T-helper 22 cell (primary cell): Measurements from ENCODE around the gene GNA12.
"Not testable (repeated sequence)": the region's sequence is repeated elsewhere in the genome, so short reads cannot be mapped to it uniquely, and the experiment has no call there.

Experiments used
- DNase-seq: peaks from one replicate; pipeline ENCODE4 v3.0.0-alpha.2; 2020; ENCODE audit warnings: low read depth

GNA12 gene

DNA sequence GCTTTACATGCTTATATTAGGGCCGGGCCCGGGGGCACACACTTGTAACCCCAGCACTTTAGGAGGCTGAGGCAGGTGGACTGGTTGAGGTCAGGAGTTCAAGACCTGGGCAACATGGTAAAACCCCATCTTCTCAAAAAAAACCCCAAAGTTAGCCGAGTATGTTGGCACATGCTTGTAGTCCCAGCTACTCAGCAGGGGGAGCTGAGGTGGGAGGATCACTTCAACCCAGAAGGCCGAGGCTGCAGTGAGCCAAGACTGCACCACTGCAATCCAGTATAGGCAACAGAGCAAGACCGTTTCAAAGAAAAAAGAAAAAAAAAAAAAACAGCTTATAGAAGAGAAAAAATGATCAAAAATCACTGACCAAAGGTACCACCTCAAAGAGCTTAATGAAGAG is 93.0 kb downstream of the GNA12 start:
- no peak for DNase-seq

GRCh38 chr7:2750004-2750407 is 94.1 kb downstream of the GNA12 start:
- DNase-seq: no peak

DNA sequence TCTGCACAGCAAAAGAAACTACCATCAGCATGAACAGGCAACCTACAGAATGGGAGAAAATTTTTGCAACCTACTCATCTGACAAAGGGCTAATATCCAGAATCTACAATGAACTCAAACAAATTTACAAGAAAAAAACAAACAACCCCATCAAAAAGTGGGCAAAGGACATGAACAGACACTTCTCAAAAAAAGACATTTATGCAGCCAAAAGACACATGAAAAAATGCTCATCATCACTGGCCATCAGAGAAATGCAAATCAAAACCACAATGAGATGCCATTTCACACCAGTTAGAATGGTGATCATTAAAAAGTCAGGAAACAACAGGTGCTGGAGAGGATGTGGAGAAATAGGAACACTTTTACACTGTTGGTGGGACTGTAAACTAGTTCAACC is 95.4 kb downstream of the GNA12 start:
- not testable (repeated sequence) for DNase-seq

DNA sequence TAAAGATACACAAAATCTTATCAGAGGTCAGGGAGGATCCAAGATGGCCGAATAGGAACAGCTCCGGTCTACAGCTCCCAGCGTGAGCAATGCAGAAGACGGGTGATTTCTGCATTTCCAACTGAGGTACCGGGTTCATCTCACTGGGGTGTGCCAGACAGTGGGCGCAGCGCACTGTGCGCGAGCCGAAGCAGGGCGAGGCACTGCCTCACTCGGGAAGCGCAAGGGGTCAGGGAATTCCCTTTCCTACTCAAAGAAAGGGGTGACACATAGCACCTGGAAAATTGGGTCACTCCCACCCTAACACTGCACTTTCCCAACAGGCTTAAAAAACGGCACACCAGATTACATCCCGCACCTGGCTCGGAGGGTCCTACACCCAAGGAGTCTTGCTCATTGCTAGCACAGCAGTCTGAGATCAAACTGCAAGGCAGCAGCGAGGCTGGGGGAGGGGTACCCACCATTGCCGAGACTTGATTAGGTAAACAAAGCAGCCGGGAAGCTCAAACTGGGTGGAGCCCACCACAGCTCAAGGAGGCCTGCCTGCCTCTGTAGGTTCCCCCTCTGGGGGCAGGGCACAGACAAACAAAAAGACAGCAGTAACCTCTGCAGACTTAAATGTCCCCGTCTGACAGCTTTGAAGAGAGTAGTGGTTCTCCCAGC is 100.5 kb downstream of the GNA12 start:
- DNase-seq: not testable (repeated sequence)

- no peak for DNase-seq
These were observed 105.2 kb downstream of the GNA12 start for GRCh38 chr7:2738766-2739549.

- no peak for DNase-seq
These were observed 106.2 kb downstream of the GNA12 start for GRCh38 chr7:2737771-2738540.

- DNase-seq: not testable (repeated sequence)
These were observed 106.9 kb downstream of the GNA12 start for GRCh38 chr7:2737005-2737743.

DNA sequence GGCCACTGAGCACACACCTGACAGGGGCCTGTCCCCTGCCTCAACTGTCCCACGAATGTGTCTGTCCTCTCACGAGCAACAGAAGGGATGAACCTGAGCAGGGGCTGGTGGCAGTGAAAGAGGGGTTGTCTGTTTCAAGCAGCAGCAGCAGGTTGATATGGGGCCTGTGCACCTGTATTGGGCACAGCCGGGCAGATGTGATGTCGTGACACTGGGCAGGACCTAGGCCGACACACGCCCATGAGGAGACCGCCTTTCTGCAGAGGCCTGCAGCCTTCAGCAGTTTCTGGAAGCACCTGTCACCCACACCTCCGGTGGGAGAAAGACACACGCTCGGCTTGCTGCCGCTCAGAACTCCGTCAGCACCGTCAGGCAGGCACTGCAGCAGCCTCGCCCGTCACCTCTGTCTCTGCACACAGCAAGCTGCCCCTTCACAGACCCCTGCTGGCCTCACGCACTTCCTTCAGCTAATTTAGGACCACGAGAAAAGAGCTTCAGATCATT is 107.6 kb downstream of the GNA12 start:
- no peak for DNase-seq

DNA sequence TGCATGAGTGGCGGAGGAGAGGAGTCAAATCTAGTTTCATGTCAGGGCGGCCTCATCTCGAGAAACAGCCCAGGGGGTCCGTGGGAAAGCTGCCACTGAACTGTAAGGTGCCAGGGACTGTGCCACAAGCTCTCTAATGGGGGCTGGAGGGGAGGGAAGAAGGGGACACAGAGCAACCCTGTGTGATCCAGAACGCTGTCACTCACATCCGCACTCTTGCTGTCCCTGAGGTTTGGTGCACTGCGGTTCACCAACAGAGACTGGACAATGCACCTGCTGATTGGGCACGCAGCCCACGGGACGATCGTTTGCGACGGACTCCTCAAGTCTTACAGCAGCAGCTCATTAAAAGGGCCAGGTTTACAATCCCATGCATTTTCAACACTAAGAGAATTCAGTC is 108.4 kb downstream of the GNA12 start:
- no peak for DNase-seq

DNA sequence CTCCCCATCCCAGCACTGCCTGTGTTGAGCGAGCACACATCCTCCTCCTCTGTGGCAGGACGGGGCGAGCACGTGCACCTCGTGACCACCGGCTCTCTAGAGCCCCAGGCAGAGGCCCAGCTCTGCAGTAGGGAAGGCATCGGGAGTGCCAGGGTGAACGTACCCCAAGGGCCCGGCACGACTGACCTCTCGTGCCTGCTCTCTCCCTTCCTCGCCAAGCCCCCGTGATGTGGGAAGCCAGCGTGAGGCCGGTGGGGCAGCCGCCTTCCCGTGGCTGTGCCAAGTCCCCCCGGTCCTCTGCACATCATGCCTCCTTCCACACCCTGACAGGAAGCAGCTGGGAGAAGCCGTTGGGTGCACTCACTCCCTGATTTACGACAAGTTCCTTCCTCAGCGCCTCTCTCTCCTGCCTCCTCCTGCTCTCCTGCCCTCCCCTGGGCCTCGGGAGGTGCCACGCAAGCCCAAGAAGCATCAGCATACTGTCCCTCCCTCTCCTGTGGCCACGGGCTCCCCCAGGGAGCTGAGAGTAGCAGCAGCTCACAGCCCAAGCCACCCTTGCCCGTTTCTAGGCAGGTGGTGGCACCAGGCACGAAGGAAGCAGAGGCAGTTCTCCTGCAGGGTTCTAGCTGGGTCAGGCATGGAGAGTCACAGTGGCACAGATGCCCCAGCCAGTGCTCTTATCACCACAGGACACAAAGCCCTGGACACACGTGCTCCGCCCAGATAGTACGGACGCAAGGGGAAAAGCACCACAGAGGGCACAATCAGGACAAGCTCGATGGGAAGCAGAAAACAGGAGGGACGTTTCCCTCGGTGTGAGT is 109.1 kb downstream of the GNA12 start:
- DNase-seq: no peak

GRCh38 chr7:2734084-2734686 is 109.9 kb downstream of the GNA12 start:
- DNase-seq: no peak

- DNase-seq: no peak
These were observed 111.0 kb downstream of the GNA12 start for GRCh38 chr7:2732959-2733584.

GRCh38 chr7:2732388-2732787 is 111.7 kb downstream of the GNA12 start:
- DNase-seq: no peak

DNA sequence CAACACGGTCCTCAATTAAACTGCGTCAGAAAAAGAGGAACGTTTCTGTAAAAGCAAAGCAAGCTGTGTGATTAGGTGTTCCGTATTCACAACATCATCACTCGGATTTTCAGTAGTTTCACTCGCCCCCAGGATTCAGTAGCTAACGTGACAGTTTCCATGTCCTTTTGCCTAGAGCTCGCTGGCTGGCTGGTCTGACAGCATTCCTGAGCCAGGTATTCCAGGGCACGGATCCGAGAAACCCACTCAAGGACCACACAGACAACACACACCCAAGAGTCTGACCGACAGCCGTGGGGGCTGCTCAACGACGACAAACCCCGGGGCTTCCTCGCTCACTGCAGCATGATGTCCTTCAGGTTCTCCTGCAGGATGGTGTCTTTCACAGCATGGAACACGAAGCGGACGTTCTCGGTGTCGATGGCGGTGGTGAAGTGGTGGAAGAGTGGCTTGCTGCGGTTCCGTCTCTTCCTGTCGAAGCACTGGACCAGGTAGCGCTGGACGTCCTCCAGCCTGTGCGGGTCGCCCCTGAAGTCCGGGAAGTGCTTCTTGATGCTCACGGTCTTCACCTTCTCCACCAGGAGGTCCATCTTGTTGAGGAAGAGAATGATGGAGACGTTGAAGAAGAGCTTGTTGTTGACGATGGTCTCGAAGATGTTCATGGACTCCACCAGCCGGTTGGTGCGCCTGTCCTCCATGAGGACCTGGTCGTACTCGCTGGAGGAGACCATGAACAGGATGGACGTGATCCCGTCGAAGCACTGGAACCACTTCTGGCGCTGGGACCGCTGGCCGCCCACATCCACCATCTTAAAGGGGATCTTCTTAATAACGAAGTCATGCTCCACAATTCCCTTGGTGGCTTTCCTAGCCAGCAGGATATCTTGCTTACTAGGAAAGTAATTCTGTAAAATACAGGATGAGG is 113.0 kb downstream of the GNA12 start:
- no peak for DNase-seq

DNA sequence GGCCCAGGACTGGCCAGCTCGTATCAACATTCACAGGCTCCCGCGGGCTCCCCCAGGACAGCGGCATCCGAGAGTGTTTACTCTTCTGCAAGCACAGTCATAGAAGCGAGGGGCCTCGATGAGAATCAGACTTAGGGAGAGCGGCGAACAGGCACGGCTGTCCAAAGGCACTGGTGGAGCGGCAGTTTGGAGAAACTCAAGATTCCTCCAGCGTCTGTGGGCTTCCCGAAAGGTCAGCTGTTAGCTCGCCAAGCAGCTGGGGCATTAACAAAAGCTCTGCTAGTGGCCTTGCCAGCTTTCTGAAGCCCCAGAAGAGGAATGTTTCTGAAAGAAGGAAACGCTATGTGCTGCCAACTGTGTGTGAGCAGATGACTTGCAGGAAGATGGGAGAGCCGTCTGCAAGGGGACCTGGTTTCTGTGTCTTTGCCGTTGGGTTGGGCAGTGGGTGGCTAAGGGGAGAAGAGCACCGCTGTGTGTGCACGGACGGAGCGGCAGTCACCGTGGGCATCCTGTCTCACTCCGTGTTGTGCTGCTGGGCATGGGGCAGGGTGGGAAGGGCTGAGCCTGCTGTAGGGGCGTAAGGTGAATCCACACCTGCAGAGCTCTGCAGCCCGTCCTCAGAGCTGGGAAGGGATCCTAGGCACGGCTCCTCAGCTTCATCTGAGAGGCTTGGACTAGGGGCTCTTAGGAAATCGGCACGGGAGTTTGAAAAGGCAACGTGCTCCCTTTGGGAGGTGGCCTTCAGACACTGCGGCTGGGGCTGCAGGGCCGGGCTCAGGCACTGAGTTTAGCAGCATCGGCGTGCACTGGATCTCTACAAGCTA is 114.0 kb downstream of the GNA12 start:
- no peak for DNase-seq

DNA sequence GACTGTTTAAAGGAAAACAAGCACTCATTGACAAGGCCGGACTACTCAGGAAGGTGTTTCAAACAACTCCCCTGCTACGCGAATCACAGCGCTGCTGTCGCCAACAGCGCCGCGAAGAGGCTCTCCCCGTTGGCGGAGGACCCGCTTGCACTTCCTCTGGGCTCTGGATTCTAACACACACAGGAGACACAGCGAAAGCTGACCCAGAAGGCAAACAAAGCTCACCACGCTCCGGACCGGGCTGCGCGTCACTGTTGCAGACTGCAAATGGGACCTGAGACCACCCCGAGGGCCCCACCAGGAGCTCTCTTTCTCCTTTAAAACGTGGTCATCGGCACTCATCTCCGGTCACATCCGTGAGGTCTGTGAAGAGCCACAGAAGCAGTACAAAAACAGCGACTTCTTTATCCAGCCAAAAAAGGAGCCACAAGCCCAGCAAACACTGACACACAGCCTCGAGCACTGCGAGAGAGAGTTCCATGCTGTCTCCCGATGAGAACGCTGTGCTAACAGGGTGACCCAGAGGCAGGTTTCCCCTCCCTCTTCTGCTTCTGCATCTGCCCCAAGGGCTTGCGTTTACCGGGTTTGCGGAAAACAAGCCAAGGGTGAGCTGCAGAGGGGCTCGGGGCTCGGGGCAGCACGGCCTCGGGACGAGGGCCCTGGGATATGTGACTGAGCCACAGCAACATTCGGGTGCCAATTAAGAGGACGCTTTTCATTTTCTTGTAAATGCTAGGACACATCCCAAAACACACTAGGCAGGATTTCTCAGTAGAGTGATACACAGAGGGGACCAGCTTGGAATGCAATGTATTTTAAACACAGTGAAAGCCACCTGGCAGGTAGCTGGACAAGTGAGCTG is 114.8 kb downstream of the GNA12 start:
- no peak for DNase-seq

DNA sequence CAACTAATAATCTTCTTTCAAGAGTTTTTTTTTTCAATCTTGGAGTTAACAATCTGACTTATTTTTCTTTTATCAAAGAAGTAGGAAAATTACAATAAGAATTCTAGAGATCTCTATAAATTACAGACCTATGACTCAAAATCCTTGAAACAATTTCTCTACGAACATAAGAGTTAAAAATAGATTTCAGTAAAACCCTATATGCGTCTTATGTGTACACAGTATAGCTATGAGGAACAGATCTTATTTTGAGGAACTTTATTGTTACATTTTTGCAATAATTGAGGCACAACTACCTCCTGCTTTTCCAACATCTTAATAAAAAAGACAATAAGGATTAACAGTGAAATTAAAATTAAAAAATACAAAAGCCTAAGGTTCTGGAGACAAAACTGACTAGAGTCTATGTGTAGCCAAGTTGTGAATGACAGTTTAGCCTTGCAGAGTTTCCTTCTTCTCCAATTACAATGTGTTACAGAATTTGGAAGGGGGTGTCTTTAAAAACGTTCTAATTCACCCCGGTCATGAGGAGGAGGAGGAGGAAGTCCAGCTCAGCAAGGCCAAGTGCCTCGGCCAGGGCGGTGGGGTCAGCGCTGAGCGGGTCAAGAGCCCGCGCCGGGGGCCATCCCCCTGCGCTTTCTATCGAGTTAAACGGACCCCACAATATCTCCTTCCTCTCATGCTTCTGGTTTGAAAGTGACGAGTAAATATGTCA is 115.6 kb downstream of the GNA12 start:
- DNase-seq: no peak
